Hepatocyte (in vitro differentiated cells): ENCODE results near the gene SCYGR1. TPM values are rescaled to one million over a fixed set of nuclear protein-coding genes. Genes with fewer than 3 reads are reported as not detected.

ENCODE experiments used
- DNase-seq: peaks from one replicate; pipeline ENCODE4 v3.0.0-alpha.2; 2016; ENCODE audit warnings: low spot score
- H2AFZ ChIP-seq: fragments of 200-600 bp; sonication (generic); 2 replicates; pipeline ENCODE4 v1.6.0; 2016; ENCODE audit warnings: antibody characterized with exemption, mild to moderate bottlenecking
- H3K27ac ChIP-seq: fragments of 200-600 bp; sonication (generic); 2 replicates; pipeline ENCODE4 v1.5.1; 2016; ENCODE audit warnings: mild to moderate bottlenecking
- H3K27me3 ChIP-seq: fragments of 200-600 bp; sonication (generic); 2 replicates; pipeline ENCODE4 v1.6.1; 2016
- H3K36me3 ChIP-seq: fragments of 200-600 bp; sonication (generic); replicated peaks from 2 replicates; pipeline ENCODE4 v1.5.1; 2016; ENCODE audit warnings: low read depth; ENCODE audit not compliant: insufficient read depth
- H3K4me1 ChIP-seq: fragments of 200-600 bp; sonication (generic); 2 replicates; pipeline ENCODE4 v1.5.1; 2016; ENCODE audit warnings: mild to moderate bottlenecking, moderate library complexity; ENCODE audit not compliant: insufficient read depth
- H3K4me2 ChIP-seq: fragments of 200-600 bp; sonication (generic); 2 replicates; pipeline ENCODE4 v1.6.0; 2016
- H3K4me3 ChIP-seq: fragments of 200-600 bp; sonication (generic); 2 replicates; pipeline ENCODE4 v1.5.1; 2016; ENCODE audit warnings: mild to moderate bottlenecking
- H3K79me2 ChIP-seq: fragments of 200-600 bp; sonication (generic); 2 replicates; pipeline ENCODE4 v1.6.0; 2017; ENCODE audit warnings: mild to moderate bottlenecking
- H3K9me2 ChIP-seq: fragments of 200-600 bp; sonication (generic); replicated peaks from 2 replicates; pipeline ENCODE4 v1.6.0; 2017; ENCODE audit warnings: mild to moderate bottlenecking; ENCODE audit not compliant: insufficient read depth
- H3K9me3 ChIP-seq: fragments of 200-600 bp; sonication (generic); 2 replicates; pipeline ENCODE4 v1.5.1; 2016; ENCODE audit warnings: low read depth, mild to moderate bottlenecking
- H4K20me1 ChIP-seq: fragments of 200-600 bp; sonication (generic); 2 replicates; pipeline ENCODE4 v1.6.0; 2016; ENCODE audit warnings: mild to moderate bottlenecking; ENCODE audit not compliant: insufficient read depth, poor library complexity, severe bottlenecking
- CTCF ChIP-seq: fragments of 200-600 bp; sonication (generic); IDR thresholded peaks from 2 replicates; pipeline ENCODE4 v1.5.1; 2016; ENCODE audit warnings: antibody characterized with exemption, mild to moderate bottlenecking; ENCODE audit not compliant: poor library complexity
- EZH2 ChIP-seq: fragments of 200-600 bp; sonication (generic); IDR thresholded peaks from 2 replicates; pipeline ENCODE4 v1.6.1; 2016; ENCODE audit warnings: antibody characterized with exemption, mild to moderate bottlenecking, borderline replicate concordance
- EZH2phosphoT487 ChIP-seq: fragments of 200-600 bp; sonication (generic); IDR thresholded peaks from one replicate; pipeline ENCODE4 v1.6.1; 2018; ENCODE audit warnings: antibody characterized with exemption, mild to moderate bottlenecking, low read depth, moderate library complexity; ENCODE audit not compliant: unreplicated experiment, severe bottlenecking
- WGBS: methylation state at CpG from one replicate; pipeline ENCODE4 v1.1.6; 2016; ENCODE audit warnings: low lambda C conversion rate; ENCODE audit errors: missing lambda C conversion rate; 5-methylcytosine and 5-hydroxymethylcytosine counted together
- polyA plus RNA-seq: library from polyadenylated mRNA; unstranded; fragments of >200 nt; fragmentation: Nextera tagmentation; extraction: Ambion mirVana; gene quantifications from 2 replicates; pipeline ENCODE4 v1.2.1, GENCODE V29; 2016
- total RNA-seq: library from RNA; depleted of rRNA; stranded (reverse); fragments of >200 nt; gene quantifications from 2 replicates; pipeline ENCODE4 v1.2.3, GENCODE V29; 2014

SCYGR1 gene
- total and polyA plus RNA-seq, 2 experiments from 2014 or later, result not detected

GRCh38 chr2:227412877-227413276 is 25.1 kb upstream of the SCYGR1 start:
- Histone ChIP-seq H3K27me3 (no peaks in the 10 kb centered on the region), H2AFZ (no peak overlapping the region), H3K9me3 (no peaks in the 10 kb centered on the region), H3K9me2 (no peaks in the 10 kb centered on the region), H3K4me1 (peaks cover 9% of the 10 kb centered on the region), H3K4me2 (peak overlapping the region; percentile 24), H3K27ac (peak overlapping the region; percentile 68), H3K4me3 (no peak overlapping the region), H3K79me2 (no peaks in the 10 kb centered on the region), H4K20me1 (no peaks in the 10 kb centered on the region), H3K36me3 (no peaks in the 10 kb centered on the region)
- no peak for DNase-seq
- WGBS, result 58% methylated on average over 5 of the region's 5 CpGs
- TF ChIP-seq CTCF, result no peak
- TF ChIP-seq EZH2phosphoT487, result no peak
- TF ChIP-seq EZH2, result no peak

GRCh38 chr2:227411990-227412350 is 24.2 kb upstream of the SCYGR1 start:
- H3K4me2 ChIP-seq, result no peak overlapping the region
- H3K9me2 ChIP-seq, result no peaks in the 10 kb centered on the region
- H3K4me3 ChIP-seq, result no peak overlapping the region
- peaks cover 11% of the 10 kb centered on the region for H3K4me1 ChIP-seq
- H3K27ac ChIP-seq, result no peak overlapping the region
- no peaks in the 10 kb centered on the region for H3K36me3 ChIP-seq
- H3K79me2 ChIP-seq, result no peaks in the 10 kb centered on the region
- no peak for DNase-seq
- H4K20me1 ChIP-seq, result no peaks in the 10 kb centered on the region
- H3K27me3 ChIP-seq, result no peaks in the 10 kb centered on the region
- WGBS, result 84% methylated on average over 3 of the region's 3 CpGs
- no peaks in the 10 kb centered on the region for H3K9me3 ChIP-seq
- TF ChIP-seq EZH2phosphoT487, result no peak
- no peak for TF ChIP-seq CTCF
- no peak for TF ChIP-seq EZH2
- H2AFZ ChIP-seq, result no peak overlapping the region

GRCh38 chr2:227411320-227411989 is 23.7 kb upstream of the SCYGR1 start:
- 95% methylated on average over 9 of the region's 9 CpGs for WGBS
- TF ChIP-seq EZH2phosphoT487 (no peak), EZH2 (no peak), CTCF (no peak)
- no peak overlapping the region for H3K4me2 ChIP-seq

GRCh38 chr2:227410191-227410590 is 22.4 kb upstream of the SCYGR1 start:
- H3K27ac ChIP-seq, result no peak overlapping the region
- no peak for TF ChIP-seq EZH2
- no peak for TF ChIP-seq CTCF
- no peak for TF ChIP-seq EZH2phosphoT487
- no peak for DNase-seq
- peaks cover 19% of the 10 kb centered on the region for H3K4me1 ChIP-seq
- no peaks in the 10 kb centered on the region for H3K36me3 ChIP-seq
- no peaks in the 10 kb centered on the region for H3K79me2 ChIP-seq
- H3K4me3 ChIP-seq, result no peak overlapping the region
- no peak overlapping the region for H3K4me2 ChIP-seq
- no peak overlapping the region for H2AFZ ChIP-seq
- H3K9me2 ChIP-seq, result no peaks in the 10 kb centered on the region
- 76% methylated on average over 3 of the region's 3 CpGs for WGBS
- H3K9me3 ChIP-seq, result no peaks in the 10 kb centered on the region
- H4K20me1 ChIP-seq, result no peaks in the 10 kb centered on the region
- no peaks in the 10 kb centered on the region for H3K27me3 ChIP-seq

More at GRCh38 chr2:227411320-227411989, 23.7 kb upstream of the SCYGR1 start:
- Histone ChIP-seq H2AFZ (no peak overlapping the region), H4K20me1 (no peaks in the 10 kb centered on the region), H3K27me3 (no peaks in the 10 kb centered on the region), H3K9me3 (no peaks in the 10 kb centered on the region), H3K36me3 (no peaks in the 10 kb centered on the region), H3K27ac (no peak overlapping the region), H3K79me2 (no peaks in the 10 kb centered on the region), H3K4me3 (no peak overlapping the region), H3K9me2 (no peaks in the 10 kb centered on the region), H3K4me1 (peaks cover 16% of the 10 kb centered on the region)
- DNase-seq, result no peak
